OCI-LY1 (cell line): ENCODE results near the gene DIDO1.

Source experiments
- EZH2 ChIP-seq: fragments of 200-600 bp; sonication (generic), shearing (Covaris generic); IDR thresholded peaks from 2 replicates; pipeline ENCODE4 v1.8.0; 2017; ENCODE audit warnings: borderline replicate concordance, mixed run types, mild to moderate bottlenecking, antibody characterized with exemption, low read length, moderate library complexity, mixed read lengths
- TF ChIP-seq, protein P1 (sequence below): fragments of 200-600 bp; sonication (generic), shearing (Covaris generic); IDR thresholded peaks from 2 replicates; pipeline ENCODE4 v1.5.1; 2017; ENCODE audit warnings: mild to moderate bottlenecking, antibody characterized with exemption, low read length, moderate library complexity, mixed read lengths

DNA sequence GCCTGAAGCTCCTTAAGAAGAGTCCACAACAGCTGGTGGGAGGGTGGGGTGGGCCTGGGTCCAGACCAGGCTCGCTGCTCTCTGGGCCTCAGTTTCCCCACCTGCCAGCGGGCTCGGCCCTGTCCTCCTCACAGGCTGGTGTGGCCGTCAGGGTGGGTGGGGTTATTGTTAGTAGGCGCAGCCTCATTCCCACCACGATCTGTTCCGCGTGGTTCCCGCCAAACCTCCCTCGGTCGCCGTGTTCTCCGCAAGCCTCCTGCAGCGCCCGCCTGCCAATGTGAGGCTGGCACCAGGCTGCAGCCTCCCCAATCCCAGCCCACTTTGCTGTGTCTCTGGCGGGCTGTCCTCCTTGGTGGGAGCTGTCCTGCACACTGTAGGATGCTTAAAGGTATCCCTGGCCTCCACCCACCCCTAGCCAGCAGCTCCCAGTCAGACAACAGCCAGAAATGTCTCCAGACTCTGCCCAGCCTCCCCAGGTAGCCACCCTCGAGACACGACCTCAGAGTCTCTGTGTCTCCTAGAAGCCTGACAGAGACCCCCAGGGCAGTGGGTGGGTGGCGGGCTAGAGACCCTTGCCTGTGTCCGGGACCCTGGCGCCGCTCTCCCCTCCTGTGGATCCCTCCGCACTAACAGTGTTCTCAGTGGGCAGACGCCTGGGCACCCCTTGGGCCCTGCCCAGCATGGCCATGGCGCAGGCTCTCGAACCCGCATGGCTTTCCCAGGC lies 41.5 kb upstream of the DIDO1 start:
- TF ChIP-seq, protein P1, sequence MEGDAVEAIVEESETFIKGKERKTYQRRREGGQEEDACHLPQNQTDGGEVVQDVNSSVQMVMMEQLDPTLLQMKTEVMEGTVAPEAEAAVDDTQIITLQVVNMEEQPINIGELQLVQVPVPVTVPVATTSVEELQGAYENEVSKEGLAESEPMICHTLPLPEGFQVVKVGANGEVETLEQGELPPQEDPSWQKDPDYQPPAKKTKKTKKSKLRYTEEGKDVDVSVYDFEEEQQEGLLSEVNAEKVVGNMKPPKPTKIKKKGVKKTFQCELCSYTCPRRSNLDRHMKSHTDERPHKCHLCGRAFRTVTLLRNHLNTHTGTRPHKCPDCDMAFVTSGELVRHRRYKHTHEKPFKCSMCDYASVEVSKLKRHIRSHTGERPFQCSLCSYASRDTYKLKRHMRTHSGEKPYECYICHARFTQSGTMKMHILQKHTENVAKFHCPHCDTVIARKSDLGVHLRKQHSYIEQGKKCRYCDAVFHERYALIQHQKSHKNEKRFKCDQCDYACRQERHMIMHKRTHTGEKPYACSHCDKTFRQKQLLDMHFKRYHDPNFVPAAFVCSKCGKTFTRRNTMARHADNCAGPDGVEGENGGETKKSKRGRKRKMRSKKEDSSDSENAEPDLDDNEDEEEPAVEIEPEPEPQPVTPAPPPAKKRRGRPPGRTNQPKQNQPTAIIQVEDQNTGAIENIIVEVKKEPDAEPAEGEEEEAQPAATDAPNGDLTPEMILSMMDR, result no peak
- TF ChIP-seq EZH2, result no peak
